K562 (cell line): ENCODE results near the gene SNCB. TPM values are rescaled to one million over a fixed set of nuclear protein-coding genes. Genes with fewer than 3 reads are reported as not detected.

Experiments
- ATAC-seq: fragments of 200-7000 bp; cut with Tn5 transposase; 3 replicates; pipeline ENCODE4 v1.9.1; 2020; ENCODE audit warnings: moderate library complexity
- BruUV-seq: library from RNA; stranded (reverse); fragments of 400-500 nt; replicated peaks from 2 replicates; lab custom pipeline; 2021; lab: Mats Ljungman, UMichigan
- CTCF ChIA-PET: fragments of 300-600 bp; formaldehyde crosslinking; extraction: SDS; loops from one replicate; lab custom pipeline; 2021; ENCODE audit warnings: low intra/inter-chr PET ratio; lab: Yijun Ruan, JAX
- POLR2A ChIA-PET: fragments of 300-600, 350-650 bp; sonication (Branson Sonifier 250); formaldehyde crosslinking; extraction: SDS; loops from one replicate; lab custom pipeline; 2021; ENCODE audit warnings: antibody characterized with exemption, inconsistent platforms; lab: Yijun Ruan, JAX
- DNase-seq, 4 experiments: peaks; one replicate each; pipeline versions ENCODE4 v3.0.0 to v3.0.0-alpha.2; 2011 to 2018; ENCODE audit warnings: low spot score in 3 of 4, mixed read lengths in 3 of 4; ENCODE audit errors: extremely low read depth in 1 of 4
- FAIRE-seq: peaks from 2 replicates; lab custom pipeline; 2011; peaks lifted over from hg19 to GRCh38; lab: Jason Lieb, UNC
- H2AFZ ChIP-seq: 2 replicates; pipeline ENCODE4 v1.6.0; 2011; ENCODE audit warnings: low read depth, low read length, control low read depth, inconsistent platforms
- H3K27ac ChIP-seq: fragments of 200-600 bp; 3 replicates; pipeline ENCODE4 v1.8.0; 2011; ENCODE audit warnings: low read depth, mild to moderate bottlenecking, control low read depth, inconsistent platforms, low read length, moderate library complexity, mixed read lengths; ENCODE audit errors: extremely low read depth
- H3K27me3 ChIP-seq, 2 experiments: fragments of 300-600 bp in 1 of 2; 2 replicates in 1 of 2; 3 replicates in 1 of 2; pipeline versions ENCODE4 v1.6.0 to v1.8.0; 2011; ENCODE audit warnings: inconsistent platforms in 2 of 2, low read length in 2 of 2, mild to moderate bottlenecking in 1 of 2, mixed read lengths in 1 of 2, moderate library complexity in 1 of 2; ENCODE audit not compliant: control insufficient read depth in 2 of 2, insufficient read depth in 2 of 2
- H3K36me3 ChIP-seq: fragments of 300-600 bp; 3 replicates; pipeline ENCODE4 v1.8.0; 2011; ENCODE audit warnings: mild to moderate bottlenecking, low read length, inconsistent platforms; ENCODE audit not compliant: control insufficient read depth, insufficient read depth
- H3K4me1 ChIP-seq, 2 experiments: fragments of 200-600 bp in 1 of 2; replicated peaks in 1 of 2; 2 replicates in 1 of 2; 3 replicates in 1 of 2; pipeline versions ENCODE4 v1.5.1 to v1.8.0; 2011; ENCODE audit warnings: inconsistent platforms in 2 of 2, low read length in 2 of 2, mild to moderate bottlenecking in 1 of 2, mixed read lengths in 1 of 2, moderate library complexity in 1 of 2; ENCODE audit not compliant: control insufficient read depth in 2 of 2, insufficient read depth in 2 of 2
- H3K4me2 ChIP-seq: 2 replicates; pipeline ENCODE4 v1.6.1; 2011; ENCODE audit warnings: low read length, control low read depth, inconsistent platforms, mixed read lengths; ENCODE audit not compliant: insufficient read depth
- H3K4me3 ChIP-seq: fragments of 200-600 bp; sonication (generic), shearing (Covaris generic); 2 replicates; pipeline ENCODE4 v1.5.1; 2016; ENCODE audit warnings: control low read depth, inconsistent platforms
- H3K79me2 ChIP-seq: fragments of 200-600 bp; 3 replicates; pipeline ENCODE4 v1.8.0; 2011; ENCODE audit warnings: low read length, inconsistent platforms; ENCODE audit not compliant: control insufficient read depth, insufficient read depth
- H3K9ac ChIP-seq, 2 experiments: 2 replicates each; pipeline versions ENCODE4 v1.6.0 to v1.6.1; 2011; ENCODE audit warnings: low read depth in 2 of 2, low read length in 2 of 2, control low read depth in 1 of 2, inconsistent platforms in 1 of 2, mild to moderate bottlenecking in 1 of 2, mixed read lengths in 1 of 2; ENCODE audit not compliant: insufficient read depth in 1 of 2
- H3K9me1 ChIP-seq: one replicate; pipeline ENCODE4 v1.6.0; 2011; ENCODE audit warnings: inconsistent platforms, mild to moderate bottlenecking, low read length, moderate library complexity; ENCODE audit not compliant: control insufficient read depth, insufficient read depth
- H3K9me3 ChIP-seq: replicated peaks from 2 replicates; pipeline ENCODE4 v1.5.1; 2011; ENCODE audit warnings: low read depth, low read length, inconsistent platforms; ENCODE audit not compliant: control insufficient read depth, insufficient read depth
- H4K20me1 ChIP-seq: replicated peaks from 2 replicates; pipeline ENCODE4 v1.6.1; 2011; ENCODE audit warnings: low read length, inconsistent platforms, mixed read lengths; ENCODE audit not compliant: control insufficient read depth, insufficient read depth
- CAMTA2 ChIP-seq: fragments of 250-450 bp; sonication (Bioruptor Pico); conservative IDR thresholded peaks from 2 replicates; pipeline ENCODE4 v1.5.1; 2022
- EP300 ChIP-seq: IDR thresholded peaks from 2 replicates; pipeline ENCODE4 v1.6.1; 2012; ENCODE audit warnings: low read length, improper control_type of control experiment
- FOXO4 ChIP-seq: fragments of 450-650 bp; formaldehyde crosslinking; IDR thresholded peaks from 2 replicates; pipeline ENCODE4 v1.4.0; 2020; ENCODE audit warnings: mild to moderate bottlenecking, moderate library complexity
- HNRNPLL ChIP-seq: fragments of 200-400 bp; formaldehyde crosslinking; IDR thresholded peaks from 2 replicates; pipeline ENCODE4 v1.6.1; 2017; ENCODE audit warnings: low read length, low read depth, mild to moderate bottlenecking; ENCODE audit not compliant: poor library complexity, severe bottlenecking
- MAX ChIP-seq: sonication (generic); formaldehyde crosslinking; IDR thresholded peaks from 2 replicates; pipeline ENCODE4 v1.9.0; 2022; ENCODE audit warnings: mild to moderate bottlenecking, missing genetic modification reagents
- PRDM10 ChIP-seq: fragments of 450-650 bp; IDR thresholded peaks from 2 replicates; pipeline ENCODE4 v1.6.1; 2018; ENCODE audit not compliant: partially characterized antibody
- ZFP91 ChIP-seq: sonication (generic); formaldehyde crosslinking; IDR thresholded peaks from 2 replicates; pipeline ENCODE4 v1.8.0; 2022; ENCODE audit warnings: mild to moderate bottlenecking, missing genetic modification reagents
- ZNF41 ChIP-seq: fragments of 250-450 bp; sonication (Bioruptor Pico); conservative IDR thresholded peaks from 2 replicates; pipeline ENCODE4 v1.4.0; 2020; ENCODE audit warnings: mild to moderate bottlenecking
- WGBS: fragments of 100-300 bp; shearing (Covaris generic); methylation state at CpG from one replicate; pipeline ENCODE4 v1.1.6; 2016; ENCODE audit warnings: low coverage, mixed read lengths; ENCODE audit not compliant: insufficient coverage; ENCODE audit errors: missing lambda C conversion rate; 5-methylcytosine and 5-hydroxymethylcytosine counted together
- in situ Hi-C: fragments of 300-500 bp; cut with MboI; formaldehyde crosslinking; loops from 4 replicates; pipeline ENCODE4 v1.15.0; 2018; ENCODE audit warnings: inconsistent platforms, mixed read lengths
- intact Hi-C: fragments of 100-400 bp; cut with micrococcal nuclease; formaldehyde crosslinking; loops from 2 replicates; pipeline ENCODE4 v1.14.2; 2022
- polyA plus RNA-seq, 8 experiments: library from polyadenylated mRNA; depleted of rRNA in 4 of 8; stranded (reverse) in 5 of 8; unstranded in 3 of 8; fragments of >200 nt; fragmentation: Nextera tagmentation in 2 of 8; fragmentation: Illumina TruSeq in 1 of 8; extraction: Ambion mirVana in 2 of 8; extraction: Trizol in 1 of 8; gene quantifications; 2 replicates each; pipeline versions ENCODE4 v1.2.1 to v1.2.3, GENCODE V29; 2011 to 2014; ENCODE audit warnings: inconsistent platforms in 1 of 8, missing spikeins in 1 of 8
- total RNA-seq, 7 experiments: library from RNA; depleted of rRNA in 6 of 7; stranded (reverse); fragments of >200 nt in 6 of 7; fragmentation: Illumina TruSeq in 2 of 7; extraction: Trizol in 2 of 7; gene quantifications; 2 replicates each; pipeline versions ENCODE4 v1.2.1 to v1.2.3, GENCODE V29; 2011 to 2021; ENCODE audit warnings: low replicate concordance in 1 of 7

Gene SNCB
- total and polyA plus RNA-seq, 9 of the 15 experiments (the other 6 are each of a cell fraction or from before 2014, with no cell fraction given): not detected

- Histone ChIP-seq H3K79me2 (no peaks in the 10 kb centered on the region), H3K27ac (no peak overlapping the region), H3K9me3 (no peaks in the 10 kb centered on the region), H3K4me1 (peaks cover 0 to 33% of the 10 kb centered on the region in 2 experiments; a peak in 4 of 5 replicates), H4K20me1 (peaks cover 12% of the 10 kb centered on the region; the same call in 1 of the 2 replicates), H2AFZ (no peak overlapping the region), H3K4me3 (no peak overlapping the region), H3K9ac (no peak overlapping the region), H3K9me1 (no peaks in the 10 kb centered on the region), H3K4me2 (no peak overlapping the region), H3K27me3 (peaks cover 32 to 77% of the 10 kb centered on the region in 2 experiments), H3K36me3 (no peaks in the 10 kb centered on the region)
- ATAC-seq (no peak), FAIRE-seq (no peak), DNase-seq (no peak)
- CTCF ChIA-PET: no interaction called here
- WGBS: 0% methylated on average over 2 of the region's 2 CpGs
- in situ Hi-C loops (no loop called here), intact Hi-C loops (no loop called here)
- TF ChIP-seq HNRNPLL (no peak), ZNF41 (CRISPR knock-in tag) (no peak), MAX (no peak), EP300 (no peak)
- no TSS peak for BruUV-seq
- POLR2A ChIA-PET: interaction anchor here (0.6 to 1.1 kb wide), 3 partner anchors 11 to 177 kb away, joined by 3 to 5 read pairs (median 3); partner anchors contain the start of genes FAF2 and TSPAN17
Observed at GRCh38 chr5:176625512-176625911, 4.8 kb downstream of the SNCB start.

DNA sequence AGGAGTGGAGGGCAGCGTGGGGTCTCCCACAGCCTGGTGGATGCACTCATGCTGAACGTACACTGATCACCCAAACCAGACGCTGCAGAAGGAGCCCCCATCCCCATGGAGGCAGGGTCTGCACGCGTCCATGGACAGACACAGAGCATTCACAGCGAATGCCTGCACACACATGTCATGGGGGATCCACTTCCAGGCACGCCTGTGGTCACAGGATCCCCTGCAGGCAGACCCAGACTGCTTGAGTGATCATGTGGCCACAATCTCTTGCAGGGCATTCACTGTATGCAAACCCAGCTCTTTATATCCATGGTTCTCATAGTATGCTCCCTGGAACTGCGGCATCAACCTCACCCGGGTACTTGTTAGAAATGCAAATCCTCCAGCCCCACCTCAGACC is 5.4 kb downstream of the SNCB start:
- H3K4me3 ChIP-seq: no peak overlapping the region
- CTCF ChIA-PET: no interaction called here

More for the DNA sequence above, 5.4 kb downstream of the SNCB start:
- no peaks in the 10 kb centered on the region for H3K79me2 ChIP-seq
- BruUV-seq: no TSS peak
- H3K27me3 ChIP-seq: peaks cover 27 to 73% of the 10 kb centered on the region in 2 experiments
- WGBS: 11% methylated on average over 9 of the region's 9 CpGs
- H2AFZ ChIP-seq: no peak overlapping the region
- no peak for TF ChIP-seq ZFP91 (CRISPR knock-in tag)
- peak; percentile 14 for TF ChIP-seq PRDM10
- TF ChIP-seq CAMTA2: no peak
- TF ChIP-seq FOXO4 (CRISPR knock-in tag): no peak
- no peak for FAIRE-seq
- H3K9me3 ChIP-seq: no peaks in the 10 kb centered on the region
- in situ Hi-C loops: no loop called here
- H3K9ac ChIP-seq: no peak overlapping the region
- ATAC-seq: no peak
- peaks cover 2 to 33% of the 10 kb centered on the region in 2 experiments; a peak in 4 of 5 replicates for H3K4me1 ChIP-seq
- no peaks in the 10 kb centered on the region for H3K9me1 ChIP-seq
- H4K20me1 ChIP-seq: peaks cover 12% of the 10 kb centered on the region; the same call in 1 of the 2 replicates
- DNase-seq: no peak
- H3K4me2 ChIP-seq: no peak overlapping the region
- no peak overlapping the region for H3K27ac ChIP-seq
- H3K36me3 ChIP-seq: no peaks in the 10 kb centered on the region
- POLR2A ChIA-PET: interaction anchor here (0.6 to 1.1 kb wide), 3 partner anchors 22 to 257 kb away, joined by 3 to 5 read pairs (median 4); partner anchors contain the start of genes FAF2 and TSPAN17
- intact Hi-C loops: no loop called here
